Activated CD8-positive, alpha-beta memory T cell treated with anti-CD3 and anti-CD28 coated beads, Interleukin-2, amount 50 U/mL, for 4 hours (primary cell): Measurements from ENCODE around the gene CILP.
"Not testable (repeated sequence)": the region's sequence is repeated elsewhere in the genome, so short reads cannot be mapped to it uniquely, and the experiment has no call there.

Experiments used
- DNase-seq: peaks from one replicate; pipeline ENCODE4 v3.0.0-alpha.2; 2020

CILP gene

DNA sequence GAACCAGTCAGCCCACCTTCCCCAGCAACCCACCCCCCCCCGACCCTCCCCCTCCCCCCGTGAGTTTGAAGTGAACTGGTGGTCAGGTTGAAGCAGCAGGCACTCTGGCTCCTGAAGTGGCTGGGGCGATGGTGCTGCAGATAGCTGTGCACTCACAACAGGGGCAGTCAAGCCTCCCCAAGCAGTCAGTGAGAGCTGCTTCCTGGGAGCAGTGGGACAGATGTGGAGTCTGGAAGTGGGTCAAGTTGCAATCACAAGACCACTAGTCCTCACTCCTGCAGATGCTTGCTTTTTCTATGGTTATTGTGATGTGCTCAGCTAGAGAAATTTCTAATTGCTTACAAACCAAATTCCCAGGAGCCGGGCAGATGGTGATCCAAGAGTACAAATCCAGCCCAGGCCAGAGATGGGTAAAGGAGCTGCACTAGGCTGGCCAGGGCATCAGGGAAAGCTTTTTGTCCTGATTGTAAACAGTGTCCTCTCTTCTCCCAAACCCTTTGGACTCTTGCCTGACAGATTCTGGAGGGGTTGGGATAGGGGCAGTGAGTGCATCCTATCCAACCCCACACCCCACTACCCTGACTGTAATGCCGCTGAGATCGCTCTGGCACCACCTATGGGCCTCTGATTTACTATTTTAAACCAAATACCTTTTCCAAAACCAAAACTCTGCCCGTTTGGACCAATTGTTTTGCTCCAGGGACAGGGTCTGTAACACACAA, 16.3 kb downstream of the CILP start:
- DNase-seq = no peak

DNA sequence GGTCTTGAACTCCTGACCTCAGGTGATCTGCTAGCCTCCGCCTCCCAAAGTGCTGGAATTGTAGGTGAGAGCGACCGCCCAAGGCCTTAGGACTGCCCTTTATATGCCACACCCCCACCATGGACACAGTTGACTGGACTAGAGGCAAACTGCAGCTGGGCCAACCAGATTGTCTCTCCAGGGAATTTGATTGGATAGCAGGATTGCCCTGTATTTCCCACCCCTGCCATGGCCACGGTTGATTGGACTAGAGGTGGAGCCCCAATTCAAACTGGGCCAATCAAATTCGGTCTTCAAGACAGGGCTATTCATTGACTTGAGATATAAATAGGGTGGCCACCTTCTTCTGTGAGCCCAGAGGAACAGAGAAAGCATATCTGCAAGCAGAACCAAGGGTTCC, 19.3 kb downstream of the CILP start:
- no peak for DNase-seq

DNA sequence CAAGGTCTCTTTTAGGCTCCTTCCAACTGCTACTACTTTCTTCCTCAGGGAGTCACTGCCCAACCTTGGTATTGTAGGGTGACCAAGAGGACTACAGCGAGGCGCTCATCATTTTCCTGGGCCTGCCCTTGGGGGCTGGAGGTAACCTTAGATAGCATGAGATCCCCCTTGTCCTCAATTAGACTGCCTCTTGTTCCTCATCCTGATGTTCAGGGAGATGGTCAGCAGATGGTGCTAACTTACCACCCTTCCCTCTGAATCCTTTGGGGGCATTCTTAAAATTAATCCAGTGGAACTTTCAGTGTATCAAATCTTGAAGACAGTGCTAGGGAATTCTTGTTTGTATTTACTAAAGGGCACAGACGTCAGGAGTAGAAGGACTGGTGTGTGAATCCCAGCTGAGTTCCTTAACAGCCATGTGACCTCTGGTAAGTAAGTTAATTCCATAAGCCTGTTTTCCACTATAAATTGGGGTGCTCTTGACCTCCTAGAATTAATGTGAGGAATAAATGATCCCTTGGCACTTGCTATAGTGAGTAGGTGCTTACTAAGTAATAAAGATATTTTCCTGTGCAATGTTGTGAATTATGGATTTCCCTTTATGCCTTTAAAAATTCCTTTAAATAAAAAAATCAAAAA, 22.1 kb downstream of the CILP start:
- no peak for DNase-seq

DNA sequence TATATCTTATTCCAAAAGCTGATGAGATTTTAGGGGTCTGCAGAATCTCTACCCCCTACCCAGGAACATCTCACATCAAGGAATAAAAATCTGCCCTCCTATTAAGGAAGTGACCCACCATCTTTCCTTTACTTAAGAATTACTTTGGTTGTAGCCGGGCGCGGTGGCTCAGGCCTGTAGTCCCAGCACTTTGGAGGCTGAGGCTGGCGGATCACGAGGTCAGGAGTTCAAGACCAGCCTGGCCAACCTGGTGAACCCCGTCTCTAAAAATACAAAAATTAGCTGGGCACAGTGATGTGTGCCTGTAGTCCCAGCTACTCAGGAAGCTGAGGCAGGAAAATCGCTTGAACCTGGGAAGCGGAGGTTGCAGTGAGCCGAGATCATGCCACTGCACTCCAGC, 22.8 kb downstream of the CILP start:
- DNase-seq = not testable (repeated sequence)

DNA sequence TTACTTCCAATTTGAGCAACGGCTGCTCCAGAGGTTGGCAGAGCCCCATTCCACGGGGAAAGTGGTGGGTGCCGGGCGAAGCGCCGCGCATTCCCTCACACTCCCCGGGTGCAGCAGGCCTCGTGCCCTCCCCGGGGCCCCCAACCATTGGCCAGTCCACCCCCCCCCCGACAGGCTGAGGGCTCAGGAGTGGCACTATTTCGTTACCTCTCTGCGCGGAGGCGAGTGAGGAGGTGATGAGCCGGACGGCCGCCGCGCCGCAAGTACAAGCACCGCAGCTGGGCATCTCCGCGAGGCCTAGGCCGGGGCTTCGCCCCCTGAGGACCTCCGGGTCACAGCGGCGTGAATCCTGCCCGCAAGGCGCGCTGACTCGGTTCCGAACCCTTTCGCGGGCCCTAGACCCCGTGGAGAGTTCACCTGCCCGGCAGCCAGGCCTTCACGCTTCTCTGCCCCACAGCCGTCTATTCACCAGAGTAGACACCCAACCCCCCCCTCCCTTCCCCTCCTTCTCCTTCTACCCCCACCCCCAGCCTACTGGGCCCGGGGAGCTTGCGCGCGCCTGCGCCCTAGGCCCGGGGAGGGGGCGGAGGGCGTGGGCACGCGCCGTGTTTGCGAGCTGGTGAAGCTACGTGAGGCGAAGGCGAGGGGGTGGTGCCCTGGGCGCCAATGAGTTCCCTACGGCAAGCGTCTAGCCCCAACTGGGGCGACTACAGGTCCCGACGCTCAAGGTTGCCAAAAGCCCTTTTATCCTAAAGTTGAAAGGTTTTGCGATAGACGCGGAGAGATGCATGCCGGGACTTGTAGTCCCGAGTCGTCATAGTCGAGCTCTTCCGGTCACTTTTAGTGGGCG, 26.2 kb downstream of the CILP start, which contains the start of gene CLPX:
Gene CLPX, minus strand, starts transcription at position 475 of the 850 bp plus-strand sequence. Its CDS starts 189 bp downstream, at position 286.
- peak; percentile 91 for DNase-seq

DNA sequence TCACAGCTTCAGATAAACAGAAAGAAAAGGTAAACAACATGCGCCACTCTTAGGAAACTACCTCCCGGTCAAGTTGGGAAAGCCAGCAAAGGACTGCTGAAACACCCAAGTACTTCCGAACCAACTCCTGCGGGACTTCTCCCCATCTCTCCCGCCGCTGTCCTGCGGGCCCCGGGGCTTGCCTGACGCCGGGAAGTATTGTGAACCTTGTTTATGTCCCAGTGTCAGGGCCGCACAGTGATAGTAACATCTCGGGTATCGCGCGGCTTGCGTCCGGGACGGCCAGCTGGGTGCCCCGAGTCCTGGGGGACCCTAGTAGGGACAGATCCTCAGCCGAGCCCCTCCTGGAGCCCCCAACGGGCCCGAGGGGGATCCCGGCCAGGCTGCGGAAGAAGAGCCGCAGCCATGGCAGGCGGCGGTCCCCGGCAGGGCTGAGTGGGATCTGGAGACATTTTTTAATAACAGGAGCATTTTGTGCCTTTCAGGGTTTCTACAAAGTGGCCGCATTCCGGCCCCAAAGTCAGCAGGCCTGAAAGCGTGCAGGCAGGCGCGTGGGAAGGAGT, 26.9 kb downstream of the CILP start:
- peak; percentile 24 for DNase-seq

DNA sequence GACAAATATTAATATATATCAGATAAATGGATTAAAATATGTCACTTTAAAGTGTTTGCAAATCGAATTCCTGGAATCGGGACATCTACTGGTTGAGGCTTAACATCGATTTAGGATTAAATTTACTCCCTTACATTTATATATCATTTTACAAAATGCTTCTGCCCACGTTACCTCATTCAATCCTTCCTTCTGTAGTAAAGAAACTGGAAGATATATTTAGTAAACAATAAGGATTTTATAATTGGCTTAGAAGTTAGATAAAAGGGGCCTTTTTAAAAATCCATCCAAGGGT, 27.5 kb downstream of the CILP start:
- DNase-seq = no peak

DNA sequence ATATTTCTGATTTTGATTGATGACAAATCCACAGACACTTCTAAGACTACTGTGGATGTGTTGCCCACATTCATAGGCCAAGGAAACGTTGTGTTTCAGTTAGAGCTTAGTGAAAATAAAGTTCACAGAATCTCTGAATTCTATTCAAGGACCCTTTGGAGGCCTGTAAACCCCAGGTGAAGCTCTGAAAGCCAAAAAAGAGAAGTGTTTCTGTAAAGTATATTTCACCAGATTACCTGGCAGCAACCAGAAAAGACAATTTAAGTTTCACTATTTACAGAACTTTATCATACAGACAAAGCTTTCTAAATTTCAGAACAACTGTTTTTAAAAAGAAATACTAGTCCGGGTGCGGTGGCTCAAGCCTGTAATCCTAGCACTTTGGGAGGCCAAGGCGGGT, 28.7 kb downstream of the CILP start:
- DNase-seq = no peak

DNA sequence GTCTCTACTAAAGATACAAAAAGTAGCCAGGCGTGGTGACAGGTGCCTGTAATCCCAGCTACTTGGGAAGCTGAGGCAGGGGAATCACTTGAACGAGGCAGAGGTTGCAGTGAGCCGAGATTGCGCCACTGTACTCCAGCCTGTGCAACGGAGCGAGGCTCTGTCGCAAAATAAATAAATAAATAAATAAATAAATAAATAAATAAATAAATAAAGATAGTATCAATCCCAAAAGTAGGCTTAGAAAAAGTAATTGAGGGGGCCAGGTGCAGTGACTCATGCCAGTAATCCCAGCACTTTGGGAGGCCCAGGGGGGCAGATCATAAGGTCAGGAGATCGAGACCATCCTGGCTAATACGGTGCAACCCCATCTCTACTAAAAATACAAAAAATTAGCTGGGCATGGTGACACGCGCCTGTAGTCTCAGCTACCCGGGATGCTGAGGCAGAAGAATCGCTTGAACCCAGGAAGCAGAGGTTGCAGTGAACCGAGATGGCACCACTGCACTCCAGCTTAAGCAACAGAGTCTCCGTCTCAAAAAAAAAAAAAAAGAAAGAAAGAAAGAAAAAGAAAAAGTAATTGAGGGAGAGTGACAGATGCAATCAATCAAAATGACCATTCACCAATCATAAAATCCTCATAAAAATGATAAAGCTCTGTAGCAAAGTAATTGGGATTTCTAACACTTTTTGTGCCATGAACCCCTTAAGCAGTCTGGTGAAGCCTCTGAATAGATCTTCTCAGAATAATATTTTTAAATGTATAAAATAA, 29.5 kb downstream of the CILP start:
- DNase-seq = not testable (repeated sequence)

DNA sequence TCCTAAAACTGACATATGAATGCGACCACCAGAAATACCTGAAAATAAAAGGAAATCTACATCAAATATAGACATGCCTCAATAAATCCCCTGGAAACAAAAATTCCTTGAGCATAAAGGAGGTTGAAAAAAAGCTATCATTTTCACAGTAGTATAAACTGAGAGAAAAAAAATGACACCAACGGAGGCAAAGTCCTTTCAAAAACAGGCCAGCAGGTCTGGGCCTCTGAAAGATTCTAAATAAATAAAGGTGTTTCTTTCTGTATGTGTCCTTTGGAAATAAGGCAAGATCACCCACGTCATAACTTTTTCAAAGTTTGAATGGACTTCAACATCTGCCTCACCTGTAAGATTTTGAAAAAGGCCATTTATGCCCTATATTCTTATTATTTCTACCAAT, 31.1 kb downstream of the CILP start:
- no peak for DNase-seq

DNA sequence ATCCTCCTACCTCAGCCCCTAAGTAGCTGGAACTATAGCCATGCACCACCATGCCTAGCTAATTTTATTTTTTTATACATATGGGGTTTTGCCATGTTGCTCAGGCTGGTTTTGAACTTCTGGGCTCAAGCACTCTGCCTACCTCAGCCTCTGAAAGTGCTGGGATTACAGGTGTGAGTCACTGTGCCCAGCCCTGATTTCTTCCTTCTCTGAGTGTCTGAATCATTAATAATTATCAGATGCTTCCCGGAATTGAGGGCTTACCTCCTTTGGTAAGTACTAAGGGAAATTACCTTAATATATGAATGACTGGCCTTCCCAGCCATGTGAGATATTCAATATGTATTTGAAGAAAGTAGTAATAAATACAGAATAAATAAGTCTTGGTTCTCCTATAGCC, 33.4 kb downstream of the CILP start:
- no peak for DNase-seq

DNA sequence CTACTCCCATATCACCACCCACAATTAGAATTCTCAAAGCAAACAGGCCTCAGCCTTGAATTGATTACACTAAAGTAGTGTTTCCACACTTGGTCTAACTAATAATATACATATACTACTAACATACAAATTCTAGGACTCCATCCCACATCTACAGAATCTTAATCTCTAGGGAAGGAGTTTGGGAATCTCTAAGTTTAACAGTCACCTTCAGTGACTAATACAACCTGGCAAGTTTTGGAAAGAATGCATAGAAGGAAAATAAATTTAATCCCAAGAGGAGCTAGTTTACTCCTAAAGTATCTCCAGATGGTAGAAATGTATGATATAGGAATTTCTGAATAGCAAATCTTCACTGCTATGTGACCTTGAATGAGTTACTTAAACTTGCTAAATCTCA, 35.2 kb downstream of the CILP start:
- no peak for DNase-seq

DNA sequence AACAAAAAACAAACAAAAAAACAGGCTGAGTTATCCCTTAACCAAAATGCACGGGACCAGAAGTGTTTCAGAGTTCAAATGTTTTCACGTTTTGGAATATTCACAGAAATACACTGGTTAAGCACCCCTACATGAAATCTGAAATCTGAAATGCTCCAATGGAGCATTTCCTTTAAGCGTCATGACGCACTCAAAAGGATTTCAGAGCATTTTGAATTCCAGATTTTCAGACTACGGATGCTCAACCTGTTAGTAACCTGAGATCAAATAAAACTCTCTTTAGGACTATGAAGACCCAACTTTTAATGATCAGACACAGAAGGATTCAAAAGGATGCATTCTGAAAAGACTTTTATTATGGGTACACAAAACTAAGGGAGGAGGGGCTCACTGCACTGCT, 35.8 kb downstream of the CILP start:
- no peak for DNase-seq

DNA sequence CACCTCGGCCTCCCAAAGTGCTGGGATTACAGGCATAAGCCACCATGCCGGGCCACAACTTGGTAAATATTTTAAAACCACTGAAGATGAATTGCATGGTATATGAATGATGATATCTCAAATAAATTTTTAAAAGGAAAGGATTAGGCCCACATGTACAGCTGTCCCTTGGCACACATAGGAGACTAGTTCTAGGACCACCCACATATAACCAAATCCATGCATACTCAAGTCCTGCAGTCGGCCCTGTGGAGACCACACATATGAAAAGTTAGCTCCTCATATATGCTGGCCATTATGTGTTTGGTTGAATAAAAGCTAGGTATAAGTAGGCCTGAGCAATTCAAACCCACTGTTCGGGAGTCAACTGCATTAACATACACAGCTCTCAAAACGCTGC, 36.8 kb downstream of the CILP start:
- DNase-seq = no peak

DNA sequence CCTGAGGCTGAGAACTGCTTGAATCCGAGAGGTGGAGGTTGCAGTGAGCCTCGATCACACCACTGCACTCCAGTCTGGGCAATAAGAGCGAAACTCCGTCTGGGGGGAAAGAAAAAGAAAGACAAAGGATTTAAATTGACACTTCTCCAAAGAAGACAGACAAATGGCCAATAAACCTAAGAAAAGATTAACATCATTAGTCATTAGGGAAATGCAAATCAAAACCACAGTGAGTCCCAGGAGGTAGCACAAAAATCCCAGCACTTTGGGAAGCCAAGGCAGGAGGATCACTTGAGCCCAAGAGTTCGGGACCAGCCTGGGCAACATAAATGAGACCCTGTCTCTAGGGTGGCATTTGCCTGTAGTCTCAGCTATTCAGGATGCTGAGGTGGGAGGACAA, 38.7 kb downstream of the CILP start:
- no peak for DNase-seq

DNA sequence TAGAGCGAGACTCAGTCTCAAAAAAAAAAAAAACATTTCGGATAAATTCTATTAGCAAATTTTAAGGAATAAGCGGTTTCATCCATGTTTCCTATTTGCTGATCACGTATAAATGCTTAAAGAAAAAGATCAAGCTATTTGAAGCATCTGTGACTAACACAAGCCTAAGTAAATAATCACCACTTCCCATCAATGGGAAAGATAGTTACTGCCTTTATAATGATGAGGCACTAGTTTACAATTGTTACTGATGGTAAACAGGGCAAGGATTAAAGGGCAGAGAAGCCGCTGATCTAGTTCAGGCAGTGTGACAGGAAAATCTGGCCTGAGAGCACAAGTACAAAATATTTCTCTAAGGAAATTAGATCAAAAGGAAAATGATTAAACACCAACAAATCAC, 39.8 kb downstream of the CILP start:
- no peak for DNase-seq

DNA sequence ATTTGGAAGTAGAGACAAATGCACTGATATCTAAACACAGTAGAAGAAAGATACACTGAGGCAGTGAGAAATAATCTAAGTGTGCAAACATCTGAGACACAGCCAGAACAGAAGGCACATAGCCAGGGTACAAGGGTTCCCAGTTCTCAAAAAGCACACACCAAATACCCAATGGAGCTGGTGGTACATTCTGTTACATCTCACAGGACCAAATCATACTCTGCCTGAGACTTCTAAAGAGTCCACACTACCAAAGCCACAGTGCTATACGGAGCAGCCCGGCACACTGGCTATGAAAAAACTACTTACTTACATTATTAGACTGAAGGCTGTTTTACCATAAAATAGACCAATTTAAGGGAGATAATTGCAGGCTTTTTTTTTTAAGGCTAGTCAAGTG, 45.4 kb downstream of the CILP start:
- no peak for DNase-seq

DNA sequence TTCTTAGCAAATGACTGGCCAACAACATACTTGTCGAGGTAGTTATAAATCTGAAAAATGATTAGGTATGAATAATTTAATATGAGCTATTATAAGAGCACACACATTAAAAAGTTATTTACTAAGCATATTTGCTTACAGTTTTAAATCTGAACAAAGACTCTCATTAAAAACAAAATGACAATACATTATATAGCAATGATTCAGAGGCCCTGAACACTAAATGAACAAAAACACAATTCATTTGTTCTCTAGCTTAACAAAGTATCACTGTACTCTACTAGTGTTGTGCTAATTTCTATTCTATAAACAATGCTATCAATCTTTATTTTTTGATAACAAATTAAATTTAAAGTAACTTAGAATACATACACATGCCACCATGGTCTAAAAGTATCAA, 47.1 kb downstream of the CILP start:
- no peak for DNase-seq

DNA sequence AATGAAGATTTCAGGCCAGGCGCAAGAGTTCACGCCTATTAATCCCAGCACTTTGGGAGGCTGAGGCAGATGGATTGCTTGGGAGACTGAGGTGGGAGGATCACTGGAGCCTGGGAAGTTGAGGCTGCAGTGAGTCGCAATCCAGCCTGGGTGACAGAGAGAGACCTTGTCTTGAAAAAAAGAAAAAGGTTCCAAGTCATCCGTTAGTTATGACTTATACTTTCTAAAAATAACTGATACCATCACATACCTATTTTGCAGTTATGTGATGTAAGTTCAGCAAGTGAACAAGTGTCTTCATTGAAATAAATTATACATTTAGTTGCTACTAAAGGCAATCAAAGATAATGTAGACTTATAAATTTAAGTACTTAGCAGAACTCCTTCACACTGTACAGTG, 48.2 kb downstream of the CILP start:
- DNase-seq = no peak

DNA sequence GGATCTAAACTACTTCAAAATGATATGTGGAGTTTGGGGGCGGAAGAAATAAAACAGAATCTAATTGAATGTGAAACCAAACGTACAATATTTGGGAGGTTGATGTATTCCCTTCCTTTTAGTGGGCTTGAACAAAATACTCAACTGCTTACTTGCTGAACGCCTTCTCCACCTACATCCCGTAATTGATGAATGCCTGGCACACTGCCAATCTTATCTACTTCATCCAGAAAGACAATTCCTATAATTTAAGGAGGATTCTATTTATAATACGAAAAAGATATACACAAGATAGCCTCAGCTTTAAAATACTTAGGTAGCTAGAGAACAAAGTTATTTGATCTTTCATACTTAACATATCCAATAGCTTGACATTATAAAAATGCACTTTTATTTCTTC, 54.6 kb downstream of the CILP start:
- DNase-seq = no peak

DNA sequence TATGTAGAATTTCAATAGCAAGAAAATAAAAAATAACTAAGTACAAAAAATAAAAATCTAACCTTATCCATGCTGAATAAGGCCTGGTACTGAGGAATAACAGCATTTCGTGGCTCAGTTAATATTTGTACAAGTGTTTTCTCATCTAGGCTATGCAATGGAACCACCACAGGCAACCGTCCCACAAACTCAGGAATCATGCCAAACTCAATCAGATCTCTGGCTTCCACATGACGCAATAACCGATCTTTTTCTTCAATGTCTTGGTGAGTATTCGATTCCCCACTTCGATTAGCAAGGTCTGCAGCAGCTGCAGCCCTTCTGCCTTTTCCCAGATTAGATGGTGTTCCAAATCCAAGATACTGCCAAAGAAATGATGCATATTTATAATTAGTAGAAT, 56.6 kb downstream of the CILP start:
- DNase-seq = no peak

DNA sequence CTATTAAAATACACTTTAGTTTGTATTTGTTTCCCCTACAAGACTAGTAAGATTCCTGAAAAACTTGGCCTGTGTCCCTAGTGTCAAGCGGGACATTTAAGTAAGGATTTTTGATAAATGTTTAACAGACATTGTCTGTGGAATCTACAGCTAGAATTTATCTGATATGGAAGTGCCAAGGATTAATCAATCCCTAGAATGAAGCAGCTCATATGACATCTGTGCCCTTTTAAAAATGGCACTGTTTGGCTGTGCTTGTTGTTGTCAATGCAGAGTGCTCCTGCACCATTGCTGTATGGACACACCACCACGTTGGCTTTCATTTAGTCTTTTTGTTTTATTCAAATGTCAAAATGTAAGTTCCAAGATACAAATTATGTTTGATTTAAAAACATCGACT, 63.4 kb downstream of the CILP start:
- DNase-seq = no peak

DNA sequence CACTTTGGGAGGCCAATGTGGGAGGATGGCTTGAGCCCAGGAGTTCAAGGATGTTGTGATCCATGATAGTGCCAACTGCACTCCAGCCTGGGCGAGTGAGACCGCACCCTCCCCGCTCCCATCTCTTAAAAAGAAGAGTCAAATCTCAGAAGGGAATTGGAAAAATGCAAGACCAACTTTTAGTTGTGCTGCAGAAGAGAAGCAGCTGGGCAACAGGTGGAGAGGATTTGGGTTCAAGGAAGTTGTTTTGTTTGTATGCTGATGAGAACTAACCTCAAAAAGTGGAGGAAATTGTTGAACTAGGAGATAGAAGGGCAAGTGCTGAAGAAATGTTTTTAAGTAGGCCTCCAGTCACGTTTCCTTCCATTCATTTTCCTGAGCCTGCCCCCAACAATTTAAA, 64.8 kb downstream of the CILP start:
- DNase-seq = no peak
